GM12878 (cell line): ENCODE data around the gene PRKCQ. TPM values are rescaled to one million over a fixed set of nuclear protein-coding genes. Genes with fewer than 3 reads are reported as not detected.

Source experiments
- ATAC-seq: fragments of 200-7000 bp; cut with Tn5 transposase; 3 replicates; pipeline ENCODE4 v1.9.1; 2020; ENCODE audit warnings: mild to moderate bottlenecking, moderate library complexity
- BruUV-seq: library from RNA; stranded (reverse); fragments of 400-500 nt; replicated peaks from 2 replicates; lab custom pipeline; 2021; lab: Mats Ljungman, UMichigan
- CTCF ChIA-PET: fragments of 300-600 bp; sonication (Branson Sonifier 250); formaldehyde crosslinking; extraction: SDS; loops from one replicate; lab custom pipeline; 2021; ENCODE audit warnings: inconsistent platforms; lab: Yijun Ruan, JAX
- POLR2A ChIA-PET: fragments of 350-600 bp; formaldehyde crosslinking; extraction: SDS; loops from one replicate; lab custom pipeline; 2021; ENCODE audit warnings: inconsistent platforms; lab: Charles Lee
- RAD21 ChIA-PET: fragments of 300-600 bp; sonication (Branson Sonifier 250); formaldehyde crosslinking; loops from one replicate; lab custom pipeline; 2023; ENCODE audit warnings: antibody characterized with exemption; ENCODE audit not compliant: unreplicated experiment; lab: Charles Lee
- SMC1A ChIA-PET: fragments of 300-600 bp; sonication (Branson Sonifier 250); formaldehyde crosslinking; loops from one replicate; lab custom pipeline; 2023; ENCODE audit not compliant: unreplicated experiment, uncharacterized antibody; lab: Charles Lee
- DNase-seq: peaks from one replicate; pipeline ENCODE4 v3.0.0-alpha.2; 2011; ENCODE audit warnings: low read depth, low spot score
- FAIRE-seq: peaks from 3 replicates; lab custom pipeline; 2011; peaks lifted over from hg19 to GRCh38; lab: Jason Lieb, UNC
- H2AFZ ChIP-seq: 2 replicates; pipeline ENCODE4 v1.6.0; 2011; ENCODE audit warnings: low read depth, low read length, control low read depth; ENCODE audit not compliant: control insufficient read depth
- H3K27ac ChIP-seq: 2 replicates; pipeline ENCODE4 v1.5.1; 2011; ENCODE audit warnings: control low read depth; ENCODE audit not compliant: control insufficient read depth, insufficient read depth
- H3K27me3 ChIP-seq, 2 experiments: replicated peaks in 1 of 2; 2 replicates each; pipeline versions ENCODE4 v1.6.0 to v1.6.1; 2011; ENCODE audit warnings: low read length in 1 of 2; ENCODE audit not compliant: control insufficient read depth in 2 of 2, insufficient read depth in 2 of 2
- H3K36me3 ChIP-seq, 2 experiments: 2 replicates each; pipeline ENCODE4 v1.5.1; 2011; ENCODE audit warnings: low read length in 1 of 2; ENCODE audit not compliant: control insufficient read depth in 2 of 2, insufficient read depth in 2 of 2
- H3K4me1 ChIP-seq: 2 replicates; pipeline ENCODE4 v1.6.1; 2011; ENCODE audit warnings: mild to moderate bottlenecking, low read length, moderate library complexity, mixed read lengths; ENCODE audit not compliant: control insufficient read depth, insufficient read depth
- H3K4me2 ChIP-seq: 2 replicates; pipeline ENCODE4 v1.6.0; 2011; ENCODE audit warnings: control low read depth; ENCODE audit not compliant: control insufficient read depth, insufficient read depth
- H3K4me3 ChIP-seq: fragments of 200-600 bp; sonication (generic); 2 replicates; pipeline ENCODE4 v1.5.1; 2016
- H3K79me2 ChIP-seq: 2 replicates; pipeline ENCODE4 v1.6.0; 2011; ENCODE audit warnings: low read length; ENCODE audit not compliant: control insufficient read depth, insufficient read depth
- H3K9ac ChIP-seq: 2 replicates; pipeline ENCODE4 v1.8.0; 2011; ENCODE audit warnings: low read length, control low read depth, mixed read lengths; ENCODE audit not compliant: control insufficient read depth, insufficient read depth
- H3K9me3 ChIP-seq: replicated peaks from 3 replicates; pipeline ENCODE4 v1.5.1; 2011; ENCODE audit warnings: mild to moderate bottlenecking, low read length; ENCODE audit not compliant: control insufficient read depth, insufficient read depth
- H4K20me1 ChIP-seq: 2 replicates; pipeline ENCODE4 v1.6.0; 2011; ENCODE audit not compliant: control insufficient read depth, insufficient read depth
- BCL11A ChIP-seq: IDR thresholded peaks from 2 replicates; pipeline ENCODE4 v1.6.1; 2011; ENCODE audit warnings: low read depth, low read length
- CREB1 ChIP-seq: IDR thresholded peaks from 2 replicates; pipeline ENCODE4 v1.6.1; 2012; ENCODE audit warnings: low read depth, mild to moderate bottlenecking, inconsistent platforms
- DPF2 ChIP-seq: fragments of 450-650 bp; IDR thresholded peaks from 2 replicates; pipeline ENCODE4 v1.6.1; 2017; ENCODE audit warnings: mild to moderate bottlenecking
- FOXM1 ChIP-seq: IDR thresholded peaks from 2 replicates; pipeline ENCODE4 v1.6.1; 2012; ENCODE audit warnings: low read depth, mild to moderate bottlenecking, inconsistent platforms, low read length, moderate library complexity
- KLF5 ChIP-seq: fragments of 450-650 bp; IDR thresholded peaks from 2 replicates; pipeline ENCODE4 v1.6.1; 2014; ENCODE audit warnings: mild to moderate bottlenecking; ENCODE audit not compliant: partially characterized antibody
- MTA2 ChIP-seq: fragments of 450-650 bp; IDR thresholded peaks from 2 replicates; pipeline ENCODE4 v1.6.1; 2016; ENCODE audit warnings: low read depth, mild to moderate bottlenecking, moderate library complexity
- NBN ChIP-seq: fragments of 450-650 bp; IDR thresholded peaks from 2 replicates; pipeline ENCODE4 v1.6.1; 2016
- PAX8 ChIP-seq: fragments of 450-650 bp; IDR thresholded peaks from 2 replicates; pipeline ENCODE4 v1.6.1; 2017; ENCODE audit warnings: mild to moderate bottlenecking, moderate library complexity
- RBBP5 ChIP-seq: fragments of 200-600 bp; sonication (generic); conservative IDR thresholded peaks from 2 replicates; pipeline ENCODE4 v1.6.1; 2016
- RCOR1 ChIP-seq: conservative IDR thresholded peaks from 2 replicates; pipeline ENCODE4 v1.6.1; 2012; ENCODE audit warnings: low read depth, low read length, improper control_type of control experiment
- STAT1 ChIP-seq: fragments of 450-650 bp; conservative IDR thresholded peaks from 2 replicates; pipeline ENCODE4 v1.6.1; 2014; ENCODE audit warnings: antibody characterized with exemption, mild to moderate bottlenecking
- WGBS: methylation state at CpG from one replicate; pipeline ENCODE4 v1.1.6; 2016; ENCODE audit warnings: low lambda C conversion rate; ENCODE audit not compliant: insufficient replicate concordance, insufficient coverage; ENCODE audit errors: missing lambda C conversion rate; 5-methylcytosine and 5-hydroxymethylcytosine counted together
- in situ Hi-C: fragments of 300-500 bp; cut with MboI; formaldehyde crosslinking; loops from 9 replicates; pipeline ENCODE4 v1.14.3; 2018; ENCODE audit warnings: mixed read lengths
- intact Hi-C: fragments of 100-400 bp; cut with micrococcal nuclease; formaldehyde crosslinking; loops from one replicate; pipeline ENCODE4 v1.14.2; 2022; ENCODE audit not compliant: unreplicated experiment
- polyA plus RNA-seq, 11 experiments: library from polyadenylated mRNA; depleted of rRNA in 4 of 11; unstranded in 6 of 11; stranded (reverse) in 5 of 11; fragments of >200 nt; fragmentation: Nextera tagmentation in 4 of 11; fragmentation: Illumina TruSeq in 1 of 11; extraction: Ambion mirVana in 4 of 11; extraction: Trizol in 1 of 11; gene quantifications; 1 replicate in 1 of 11; 2 replicates in 10 of 11; pipeline versions ENCODE4 v1.2.1 to v1.2.3, GENCODE V29; 2011 to 2016; ENCODE audit warnings: inconsistent platforms in 2 of 11, missing spikeins in 2 of 11, low read depth in 1 of 11
- total RNA-seq, 4 experiments: library from RNA; depleted of rRNA in 3 of 4; stranded (reverse); fragments of >200 nt in 3 of 4; fragmentation: Illumina TruSeq in 1 of 4; extraction: Trizol in 1 of 4; gene quantifications; 2 replicates each; pipeline versions ENCODE4 v1.2.1 to v1.2.3, GENCODE V29; 2013 to 2021
- TF ChIP-seq, protein P1 (sequence below): fragments of 450-650 bp; IDR thresholded peaks from 2 replicates; pipeline ENCODE4 v1.6.1; 2017; ENCODE audit warnings: mild to moderate bottlenecking

PRKCQ gene
- total and polyA plus RNA-seq, 10 of the 15 experiments (the other 5 are each of a cell fraction or from before 2014, with no cell fraction given) = 0.26 to 8.9 (median 0.98) TPM

DNA sequence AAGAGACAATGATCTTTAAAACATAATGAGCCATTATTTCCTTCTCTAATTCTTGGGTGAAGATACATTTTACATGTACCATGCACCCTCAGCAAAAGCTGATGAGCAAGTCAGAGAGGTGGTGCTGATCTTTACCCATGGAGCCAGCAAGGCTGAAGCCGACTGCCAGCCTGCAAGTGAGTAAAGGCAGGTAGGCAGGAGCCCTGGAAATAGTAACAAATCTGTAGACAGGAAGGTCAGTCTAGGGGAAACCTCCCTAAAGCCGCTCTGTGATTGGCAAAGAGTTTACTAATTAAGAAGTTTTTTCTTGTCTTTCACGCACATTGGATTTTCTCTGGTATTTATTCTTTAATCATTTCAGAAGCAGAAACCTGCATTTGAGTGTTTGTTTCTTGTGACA lies 67.9 kb downstream of the PRKCQ start:
- Histone ChIP-seq H3K9me3 (no peaks in the 10 kb centered on the region; the same call in 2 of the 3 replicates), H3K79me2 (no peaks in the 10 kb centered on the region), H3K27me3 (no peaks in the 10 kb centered on the region; a peak in 1 of 4 replicates), H3K4me1 (no peaks in the 10 kb centered on the region), H3K36me3 (no peaks in the 10 kb centered on the region), H3K27ac (no peak overlapping the region), H3K4me3 (no peak overlapping the region), H2AFZ (no peak overlapping the region), H3K9ac (no peak overlapping the region), H4K20me1 (no peaks in the 10 kb centered on the region), H3K4me2 (no peak overlapping the region)
- WGBS = 0% methylated on average over 3 of the region's 3 CpGs
- intact Hi-C loops = no loop called here
- ChIA-PET CTCF (interaction anchor here (1.4 kb wide), 1 partner anchor 66 kb away, joined by 3 read pairs; no protein-coding TSS in a partner anchor), RAD21 (interaction anchor here (1.5 kb wide), 1 partner anchor 21 kb away, joined by 5 read pairs; no protein-coding TSS in a partner anchor), SMC1A (interaction anchor here (1.2 to 9.2 kb wide), 2 partner anchors 9 to 17 kb away, joined by 3 to 92 read pairs; no protein-coding TSS in a partner anchor), POLR2A (no interaction called here)
- ATAC-seq (no peak), FAIRE-seq (no peak), DNase-seq (no peak)
- TF ChIP-seq MTA2 (no peak), RCOR1 (no peak), RBBP5 (no peak), FOXM1 (no peak), KLF5 (no peak), BCL11A (no peak), STAT1 (no peak), CREB1 (no peak), DPF2 (no peak), NBN (no peak), PAX8 (no peak)
- TF ChIP-seq, protein P1, sequence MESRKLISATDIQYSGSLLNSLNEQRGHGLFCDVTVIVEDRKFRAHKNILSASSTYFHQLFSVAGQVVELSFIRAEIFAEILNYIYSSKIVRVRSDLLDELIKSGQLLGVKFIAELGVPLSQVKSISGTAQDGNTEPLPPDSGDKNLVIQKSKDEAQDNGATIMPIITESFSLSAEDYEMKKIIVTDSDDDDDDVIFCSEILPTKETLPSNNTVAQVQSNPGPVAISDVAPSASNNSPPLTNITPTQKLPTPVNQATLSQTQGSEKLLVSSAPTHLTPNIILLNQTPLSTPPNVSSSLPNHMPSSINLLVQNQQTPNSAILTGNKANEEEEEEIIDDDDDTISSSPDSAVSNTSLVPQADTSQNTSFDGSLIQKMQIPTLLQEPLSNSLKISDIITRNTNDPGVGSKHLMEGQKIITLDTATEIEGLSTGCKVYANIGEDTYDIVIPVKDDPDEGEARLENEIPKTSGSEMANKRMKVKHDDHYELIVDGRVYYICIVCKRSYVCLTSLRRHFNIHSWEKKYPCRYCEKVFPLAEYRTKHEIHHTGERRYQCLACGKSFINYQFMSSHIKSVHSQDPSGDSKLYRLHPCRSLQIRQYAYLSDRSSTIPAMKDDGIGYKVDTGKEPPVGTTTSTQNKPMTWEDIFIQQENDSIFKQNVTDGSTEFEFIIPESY = no peak
- BruUV-seq = no TSS peak
- in situ Hi-C loops = no loop called here
